HG03039 (cell line): ENCODE measurements around the gene FAM171A2.
"Not testable (repeated sequence)": the region's sequence is repeated elsewhere in the genome, so short reads cannot be mapped to it uniquely, and the experiment has no call there.

ENCODE experiments used
- ATAC-seq: cut with Tn5 transposase; IDR thresholded peaks from one replicate; pipeline ENCODE4 v1.9.1; 2021; ENCODE audit warnings: mild to moderate bottlenecking, moderate library complexity; ENCODE audit not compliant: unreplicated experiment

FAM171A2 gene

GRCh38 chr17:44363613-44364159, at the start of gene FAM171A2:
Gene FAM171A2, minus strand, starts transcription at chr17:44363853. Its CDS starts 139 bp downstream, at chr17:44363714.
- peak; percentile 47 for ATAC-seq

GRCh38 chr17:44409309-44410028, 45.8 kb upstream of the FAM171A2 start:
- ATAC-seq = no peak

- no peak for ATAC-seq
Observed at GRCh38 chr17:44408786-44409185, 45.1 kb upstream of the FAM171A2 start.

GRCh38 chr17:44402564-44403172, 39.0 kb upstream of the FAM171A2 start:
- no peak for ATAC-seq

- no peak for ATAC-seq
Observed at GRCh38 chr17:44400226-44400847, 36.7 kb upstream of the FAM171A2 start.

- ATAC-seq = no peak
Observed at GRCh38 chr17:44398692-44399691, 35.3 kb upstream of the FAM171A2 start.

GRCh38 chr17:44397479-44398440, 34.1 kb upstream of the FAM171A2 start:
- no peak for ATAC-seq

- ATAC-seq = no peak
Observed at GRCh38 chr17:44396946-44397345, 33.3 kb upstream of the FAM171A2 start.

- no peak for ATAC-seq
Observed at GRCh38 chr17:44394833-44395232, 31.2 kb upstream of the FAM171A2 start.

- not testable (repeated sequence) for ATAC-seq
Observed at GRCh38 chr17:44394112-44394511, 30.5 kb upstream of the FAM171A2 start.

- no peak for ATAC-seq
Observed at GRCh38 chr17:44390250-44390870, 26.7 kb upstream of the FAM171A2 start.

GRCh38 chr17:44389723-44390202, 26.1 kb upstream of the FAM171A2 start:
- no peak for ATAC-seq

- ATAC-seq = no peak
Observed at GRCh38 chr17:44389281-44389680, 25.6 kb upstream of the FAM171A2 start, which contains the start of gene ITGA2B. Gene ITGA2B, minus strand, starts transcription at chr17:44389649. Its CDS starts 176 bp downstream, at chr17:44389473.

- no peak for ATAC-seq
Observed at GRCh38 chr17:44387804-44388203, 24.2 kb upstream of the FAM171A2 start.

- ATAC-seq = no peak
Observed at GRCh38 chr17:44386182-44386525, 22.5 kb upstream of the FAM171A2 start.

- no peak for ATAC-seq
Observed at GRCh38 chr17:44385287-44386181, 21.9 kb upstream of the FAM171A2 start.

- no peak for ATAC-seq
Observed at GRCh38 chr17:44384823-44385286, 21.2 kb upstream of the FAM171A2 start.
